ENCODE data around the gene TNFAIP8L2.
A peak's percentile ranks its signal among the peaks of the same experiment; 100 is the strongest.
"Not testable (repeated sequence)": the region's sequence is repeated elsewhere in the genome, so short reads cannot be mapped to it uniquely, and the experiment has no call there.

TNFAIP8L2 gene

GRCh38 chr1:151187205-151187604 lies 30.8 kb downstream of the TNFAIP8L2 start:
- FAIRE-seq, result no peak
- no peak for DNase-seq (ENCODE audit: insufficient read length, low spot score)

GRCh38 chr1:151188667-151189066 lies 32.2 kb downstream of the TNFAIP8L2 start:
- FAIRE-seq; DNase-seq (ENCODE audit: insufficient read length, low spot score): not testable (repeated sequence)

GRCh38 chr1:151189637-151190445 lies 33.4 kb downstream of the TNFAIP8L2 start, which contains the start of gene VPS72:
Gene VPS72, minus strand, starts transcription at chr1:151190197. Its CDS starts 76 bp downstream, at chr1:151190121.
- DNase-seq (ENCODE audit: insufficient read length, low spot score), result peak; percentile 84
- no peak for FAIRE-seq

- no peak for FAIRE-seq
- no peak for DNase-seq (ENCODE audit: insufficient read length, low spot score)
Measured at GRCh38 chr1:151192047-151192446, 35.6 kb downstream of the TNFAIP8L2 start.

GRCh38 chr1:151193304-151193703 lies 36.9 kb downstream of the TNFAIP8L2 start:
- no peak for FAIRE-seq
- DNase-seq (ENCODE audit: insufficient read length, low spot score), result no peak

- no peak for DNase-seq (ENCODE audit: insufficient read length, low spot score)
- FAIRE-seq, result no peak
Measured at GRCh38 chr1:151193856-151194255, 37.4 kb downstream of the TNFAIP8L2 start.

- FAIRE-seq, result not testable (repeated sequence)
Measured at GRCh38 chr1:151194894-151195594, 38.6 kb downstream of the TNFAIP8L2 start.

GRCh38 chr1:151196292-151196800 lies 39.9 kb downstream of the TNFAIP8L2 start:
- DNase-seq (ENCODE audit: insufficient read length, low spot score), result peak; percentile 67
- FAIRE-seq, result no peak

More at GRCh38 chr1:151194894-151195594, 38.6 kb downstream of the TNFAIP8L2 start:
- peak; percentile 87 for DNase-seq (ENCODE audit: insufficient read length, low spot score)

- FAIRE-seq (no peak), DNase-seq (ENCODE audit: insufficient read length, low spot score) (no peak)
Measured at GRCh38 chr1:151197863-151198253, 41.4 kb downstream of the TNFAIP8L2 start.

- FAIRE-seq (no peak), DNase-seq (ENCODE audit: insufficient read length, low spot score) (peak; percentile 98)
Measured at GRCh38 chr1:151198254-151199127, 42.0 kb downstream of the TNFAIP8L2 start, which contains the start of gene PIP5K1A. Gene PIP5K1A, plus strand, starts transcription at chr1:151198552. Its CDS starts 445 bp downstream, at chr1:151198997.

GRCh38 chr1:151199873-151200581 lies 43.6 kb downstream of the TNFAIP8L2 start:
- no peak for FAIRE-seq
- peak; percentile 54 for DNase-seq (ENCODE audit: insufficient read length, low spot score)

- not testable (repeated sequence) for DNase-seq (ENCODE audit: insufficient read length, low spot score)
Measured at GRCh38 chr1:151205381-151205965, 49.0 kb downstream of the TNFAIP8L2 start.

More at GRCh38 chr1:151205381-151205965, 49.0 kb downstream of the TNFAIP8L2 start:
- not testable (repeated sequence) for FAIRE-seq
